T-helper 2 cell (primary cell): ENCODE results near the gene GFOD1.
A peak's percentile ranks its signal among the peaks of the same experiment; 100 is the strongest.
"Not testable (repeated sequence)": the region's sequence is repeated elsewhere in the genome, so short reads cannot be mapped to it uniquely, and the experiment has no call there.

Experiments
- DNase-seq, 5 experiments: peaks; one replicate each; pipeline versions ENCODE4 v3.0.0 to v3.0.0-alpha.2; 2012 to 2022

The GFOD1 gene

GRCh38 chr6:13398421-13398994 lies 88.9 kb downstream of the GFOD1 start:
- DNase-seq: no peak

DNA sequence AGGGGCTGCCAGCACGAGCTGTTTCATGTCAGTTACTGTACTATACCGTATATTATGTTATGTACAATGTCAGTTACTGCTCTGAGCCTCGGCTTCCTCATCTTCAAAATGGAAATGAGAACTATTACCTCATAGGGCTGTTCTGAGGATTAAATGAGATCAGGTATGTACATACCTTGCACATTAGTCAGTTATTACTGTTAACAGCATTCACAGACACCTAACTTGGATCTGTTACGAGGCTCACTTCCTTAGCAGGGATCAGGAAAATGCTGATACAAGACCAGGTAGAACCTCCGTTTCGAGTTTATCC lies 89.4 kb downstream of the GFOD1 start:
- no peak for DNase-seq

- no peak for DNase-seq
These were observed 89.9 kb downstream of the GFOD1 start for GRCh38 chr6:13397359-13398068.

GRCh38 chr6:13396241-13396792 lies 91.1 kb downstream of the GFOD1 start:
- DNase-seq: no peak

- no peak for DNase-seq
These were observed 91.8 kb downstream of the GFOD1 start for GRCh38 chr6:13395272-13396237.

DNA sequence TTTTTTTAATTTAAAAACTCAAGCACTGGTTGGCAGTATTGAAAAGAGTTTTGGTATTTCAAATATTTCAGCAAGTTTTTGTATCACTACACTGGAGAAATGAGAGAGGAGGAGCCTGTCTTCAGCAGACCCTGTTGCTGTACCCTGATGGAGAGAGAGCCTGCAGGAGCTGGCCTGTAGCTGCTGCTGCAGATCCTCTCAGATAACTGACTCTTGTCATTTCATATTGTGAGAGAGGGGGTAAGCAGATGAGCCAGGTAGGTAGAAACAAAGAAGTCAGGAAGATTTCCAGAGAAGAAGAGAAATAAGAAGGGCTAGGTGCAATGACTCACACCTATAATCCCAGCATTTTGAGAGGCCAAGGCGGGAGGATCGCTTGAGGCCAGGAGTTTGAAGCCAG lies 94.9 kb downstream of the GFOD1 start:
- no peak for DNase-seq

DNA sequence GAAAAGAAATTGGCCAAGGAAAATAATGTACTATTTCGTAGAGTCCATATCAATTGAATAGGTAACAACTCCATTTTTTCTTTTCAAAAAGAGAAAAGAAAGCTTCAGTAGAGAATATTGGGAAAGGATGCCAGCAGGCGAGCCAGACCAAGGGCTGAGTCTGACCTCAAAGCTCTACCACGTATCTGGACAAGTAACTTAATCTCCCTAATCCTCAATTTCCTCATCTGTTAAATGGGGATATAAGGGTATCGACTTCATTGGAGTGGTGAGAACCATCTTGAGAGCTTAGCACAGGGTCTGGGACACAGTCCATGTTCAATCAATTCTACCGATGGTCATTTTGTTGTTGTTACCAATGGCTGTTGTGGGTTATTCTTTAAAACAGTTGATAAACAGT lies 95.9 kb downstream of the GFOD1 start:
- DNase-seq: no peak

- DNase-seq: peak in 1 of 5 experiments; percentile 45
These were observed 96.7 kb downstream of the GFOD1 start for GRCh38 chr6:13390658-13391057.

DNA sequence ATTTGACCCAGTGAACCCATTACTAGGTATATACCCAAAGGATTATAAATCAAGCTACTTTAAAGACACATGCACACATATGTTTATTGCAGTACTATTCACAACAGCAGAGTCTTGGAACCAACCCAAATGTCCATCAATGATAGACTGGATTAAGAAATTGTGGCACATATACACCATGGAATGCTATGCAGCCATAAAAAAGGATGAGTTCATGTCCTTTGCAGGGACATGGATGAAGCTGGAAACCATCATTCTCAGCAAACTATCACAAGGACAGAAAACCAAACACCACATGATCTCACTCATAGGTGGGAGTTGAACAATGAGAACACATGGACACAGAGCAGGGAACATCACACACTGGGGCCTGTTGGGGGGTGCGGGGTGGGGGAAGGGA lies 98.2 kb downstream of the GFOD1 start:
- not testable (repeated sequence) for DNase-seq

DNA sequence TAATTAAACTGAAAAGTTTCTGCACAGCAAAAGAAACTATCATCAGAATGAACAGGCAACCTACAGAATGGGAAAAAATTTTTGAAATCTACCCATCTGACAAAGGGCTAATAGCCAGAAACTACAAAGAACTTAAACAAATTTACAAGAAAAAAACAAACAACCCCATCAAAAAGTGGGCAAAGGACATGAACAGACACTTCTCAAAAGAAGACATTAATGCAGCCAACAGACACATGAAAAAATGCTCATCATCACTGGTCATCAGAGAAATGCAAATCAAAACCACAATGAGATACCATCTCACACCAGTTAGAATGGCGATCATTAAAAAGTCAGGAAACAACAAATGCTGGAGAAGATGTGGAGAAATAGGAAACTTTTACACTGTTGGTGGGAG lies 98.6 kb downstream of the GFOD1 start:
- DNase-seq: not testable (repeated sequence)

- DNase-seq: no peak
These were observed 102.4 kb downstream of the GFOD1 start for GRCh38 chr6:13384966-13385365.

GRCh38 chr6:13384506-13384905 lies 102.9 kb downstream of the GFOD1 start:
- no peak for DNase-seq

GRCh38 chr6:13383328-13384163 lies 103.9 kb downstream of the GFOD1 start:
- peak in 2 of 5 experiments; percentile 30 to 38 for DNase-seq

GRCh38 chr6:13380761-13381160 lies 106.6 kb downstream of the GFOD1 start:
- DNase-seq: no peak

DNA sequence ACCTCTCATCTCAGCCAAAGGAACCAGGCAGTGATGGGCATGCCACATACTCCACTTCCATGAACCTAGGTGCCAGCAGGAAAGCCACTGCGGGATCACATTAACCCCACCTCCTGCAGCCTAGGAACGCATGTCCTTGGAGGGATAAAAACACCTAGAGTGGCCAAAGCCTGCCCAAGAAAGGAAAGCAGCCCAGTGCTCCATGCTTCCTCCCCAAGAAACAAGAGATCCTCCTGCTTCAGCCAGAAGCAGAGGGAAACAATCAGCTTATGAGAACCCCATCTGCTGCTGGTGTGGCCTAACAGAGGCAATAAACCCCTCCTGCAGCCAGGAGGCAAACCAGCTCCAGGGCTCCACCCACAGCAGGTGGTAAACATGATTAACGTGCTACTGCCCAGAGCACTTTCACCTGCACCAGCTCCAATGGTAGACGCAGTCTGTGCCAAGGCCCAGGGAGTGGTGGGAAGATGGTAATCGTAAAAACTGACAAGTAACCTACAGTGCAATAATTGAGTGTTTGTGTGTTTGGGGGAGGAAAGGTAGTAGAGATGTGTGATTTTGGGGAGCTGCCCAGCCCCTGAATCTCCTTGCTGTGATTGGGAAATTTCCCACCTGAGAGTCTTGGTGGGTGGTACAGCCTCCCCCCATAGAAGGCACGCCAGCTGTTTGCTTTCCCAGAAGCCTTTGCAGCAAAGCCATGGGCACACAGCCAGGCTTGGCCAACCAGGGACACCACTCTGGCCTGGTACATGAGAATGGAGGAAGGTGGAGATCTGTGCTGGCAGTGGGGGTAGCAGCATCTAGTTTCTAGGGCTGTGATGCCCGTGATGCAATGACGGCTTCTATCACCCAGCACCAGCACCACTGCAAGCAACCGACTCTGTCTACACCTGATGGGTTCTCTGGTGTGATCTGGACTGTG lies 108.5 kb downstream of the GFOD1 start:
- DNase-seq: no peak

- DNase-seq: no peak
These were observed 110.2 kb downstream of the GFOD1 start for GRCh38 chr6:13377054-13377758.

GRCh38 chr6:13375360-13375878 lies 112.0 kb downstream of the GFOD1 start:
- peak in 2 of 5 experiments; percentile 38 to 54 for DNase-seq

GRCh38 chr6:13373919-13374318 lies 113.5 kb downstream of the GFOD1 start:
- DNase-seq: no peak

DNA sequence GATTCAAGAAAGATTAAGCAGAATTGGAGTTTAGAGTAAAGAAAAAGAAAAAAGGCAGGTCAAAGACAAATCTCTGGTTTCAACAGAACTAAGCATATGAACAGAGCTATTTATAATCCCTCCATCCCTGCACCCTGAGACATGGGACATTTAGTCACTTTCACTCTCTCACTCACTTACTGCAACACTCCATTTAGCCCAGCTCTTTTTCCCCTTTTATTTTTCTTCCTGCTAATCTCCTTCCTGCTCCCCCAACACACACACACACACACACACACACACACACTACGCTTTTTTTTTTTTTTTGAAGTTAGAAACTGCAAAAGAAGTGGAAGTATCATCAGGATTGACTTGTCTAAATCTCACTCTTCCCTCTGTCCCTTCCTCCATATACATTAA lies 113.9 kb downstream of the GFOD1 start:
- DNase-seq: no peak
